MCF 10A (cell line): ENCODE measurements around the gene CACNA1D. TPM values are rescaled to one million over a fixed set of nuclear protein-coding genes. Genes with fewer than 3 reads are reported as not detected.

Source experiments
- BruUV-seq: library from RNA; stranded (reverse); fragments of 400-500 nt; replicated peaks from 2 replicates; lab custom pipeline; 2021; lab: Mats Ljungman, UMichigan
- CTCF ChIA-PET: fragments of 300-600 bp; sonication (Branson Sonifier 250); formaldehyde crosslinking; extraction: SDS; loops from one replicate; lab custom pipeline; 2021; ENCODE audit warnings: antibody characterized with exemption, inconsistent platforms; lab: Yijun Ruan, JAX
- POLR2A ChIA-PET: fragments of 300-600, 350-650 bp; sonication (Branson Sonifier 250); formaldehyde crosslinking; extraction: SDS; loops from one replicate; lab custom pipeline; 2020; ENCODE audit warnings: antibody characterized with exemption, inconsistent platforms; lab: Yijun Ruan, JAX
- DNase-seq: peaks from one replicate; pipeline ENCODE4 v3.0.0-alpha.2; 2018; ENCODE audit not compliant: unreplicated experiment
- H3K27ac Mint-ChIP-seq: one replicate; pipeline ENCODE4 v1.8.0; 2022; ENCODE audit warnings: mild to moderate bottlenecking, low read depth, mixed read lengths; ENCODE audit not compliant: unreplicated experiment
- H3K27me3 Mint-ChIP-seq: one replicate; pipeline ENCODE4 v1.8.0; 2022; ENCODE audit warnings: mixed read lengths; ENCODE audit not compliant: insufficient read depth, unreplicated experiment
- H3K36me3 Mint-ChIP-seq: one replicate; pipeline ENCODE4 v1.8.0; 2022; ENCODE audit warnings: mild to moderate bottlenecking, moderate library complexity, mixed read lengths; ENCODE audit not compliant: insufficient read depth, unreplicated experiment
- H3K4me1 Mint-ChIP-seq: one replicate; pipeline ENCODE4 v1.8.0; 2022; ENCODE audit warnings: mixed read lengths; ENCODE audit not compliant: insufficient read depth, unreplicated experiment
- H3K4me3 Mint-ChIP-seq: one replicate; pipeline ENCODE4 v1.8.0; 2022; ENCODE audit warnings: mild to moderate bottlenecking, moderate library complexity, mixed read lengths; ENCODE audit not compliant: unreplicated experiment
- H3K9me3 Mint-ChIP-seq: one replicate; pipeline ENCODE4 v1.8.0; 2022; ENCODE audit warnings: mixed read lengths; ENCODE audit not compliant: unreplicated experiment
- intact Hi-C: fragments of 100-400 bp; cut with micrococcal nuclease; formaldehyde crosslinking; loops from 2 replicates; pipeline ENCODE4 v1.14.1; 2022
- total RNA-seq: library from RNA; stranded (reverse); gene quantifications from 2 replicates; pipeline ENCODE4 v1.2.3, GENCODE V29; 2022
- TF ChIP-seq, protein P1 (sequence below): fragments of 200-600 bp; IDR thresholded peaks from one replicate; pipeline ENCODE4 v1.8.0; 2022; ENCODE audit warnings: antibody characterized with exemption, mild to moderate bottlenecking; ENCODE audit not compliant: unreplicated experiment

CACNA1D gene
- total RNA-seq, 1 experiment from 2014 or later, result 0.26 TPM

DNA sequence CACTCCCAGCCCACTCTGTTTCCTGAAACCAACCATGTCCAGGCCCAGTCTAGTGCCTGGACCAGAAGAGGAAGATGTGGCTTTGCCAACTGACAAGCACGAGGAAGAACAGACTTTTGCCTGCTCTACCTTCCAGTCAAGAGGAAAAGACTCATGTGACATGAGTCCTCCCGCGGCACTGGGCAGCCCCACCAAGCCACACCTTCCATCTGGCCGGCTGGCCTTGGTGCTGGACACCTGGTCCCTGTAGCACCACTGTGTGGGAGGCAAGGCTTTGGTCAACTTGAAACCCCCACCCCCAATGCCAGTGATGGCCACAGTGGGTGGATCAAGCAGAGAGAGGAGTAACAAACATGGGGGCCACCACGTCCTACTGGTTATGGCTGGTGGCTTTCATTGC is 339.3 kb downstream of the CACNA1D start:
- intact Hi-C loops, result no loop called here
- H3K27me3 Mint-ChIP-seq, result no peaks in the 10 kb centered on the region
- no peaks in the 10 kb centered on the region for H3K4me1 Mint-ChIP-seq

DNA sequence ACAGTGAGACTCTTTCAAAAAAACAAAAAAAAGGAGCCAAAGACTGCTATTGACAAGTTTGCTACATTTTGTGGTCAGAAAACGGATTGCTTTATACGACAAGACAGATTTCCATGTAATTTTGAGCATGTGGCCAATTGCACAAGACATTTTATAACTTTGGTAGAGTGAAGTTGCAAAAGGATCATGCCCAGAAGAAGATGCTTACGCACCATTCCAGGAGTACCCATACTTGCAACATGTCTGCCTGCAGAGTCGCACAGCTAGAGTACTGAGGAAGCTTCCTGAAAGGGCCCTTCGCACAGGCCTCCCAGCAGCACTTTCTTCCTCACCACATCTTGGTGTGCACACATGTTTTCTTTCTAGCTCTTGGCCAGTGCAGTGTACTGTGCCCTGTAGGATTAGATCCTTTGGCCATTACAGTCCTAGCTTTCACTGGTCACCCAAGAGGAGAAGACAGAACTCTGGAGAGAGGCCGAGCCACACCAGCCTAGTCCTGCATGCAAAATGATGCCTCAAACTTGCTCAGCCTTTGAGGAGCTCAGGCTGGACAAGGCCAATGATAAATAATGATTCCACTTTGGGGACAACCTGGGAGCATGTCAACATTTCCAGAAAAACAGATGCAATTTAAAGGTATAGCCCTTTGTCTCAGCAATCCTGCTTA is 340.2 kb downstream of the CACNA1D start:
- Mint-ChIP-seq H3K4me1 (no peaks in the 10 kb centered on the region), H3K36me3 (no peaks in the 10 kb centered on the region), H3K4me3 (no peak overlapping the region), H3K9me3 (no peaks in the 10 kb centered on the region), H3K27me3 (no peaks in the 10 kb centered on the region), H3K27ac (no peak overlapping the region)
- POLR2A ChIA-PET, result no interaction called here
- BruUV-seq, result no TSS peak
- intact Hi-C loops, result no loop called here
- TF ChIP-seq, protein P1, sequence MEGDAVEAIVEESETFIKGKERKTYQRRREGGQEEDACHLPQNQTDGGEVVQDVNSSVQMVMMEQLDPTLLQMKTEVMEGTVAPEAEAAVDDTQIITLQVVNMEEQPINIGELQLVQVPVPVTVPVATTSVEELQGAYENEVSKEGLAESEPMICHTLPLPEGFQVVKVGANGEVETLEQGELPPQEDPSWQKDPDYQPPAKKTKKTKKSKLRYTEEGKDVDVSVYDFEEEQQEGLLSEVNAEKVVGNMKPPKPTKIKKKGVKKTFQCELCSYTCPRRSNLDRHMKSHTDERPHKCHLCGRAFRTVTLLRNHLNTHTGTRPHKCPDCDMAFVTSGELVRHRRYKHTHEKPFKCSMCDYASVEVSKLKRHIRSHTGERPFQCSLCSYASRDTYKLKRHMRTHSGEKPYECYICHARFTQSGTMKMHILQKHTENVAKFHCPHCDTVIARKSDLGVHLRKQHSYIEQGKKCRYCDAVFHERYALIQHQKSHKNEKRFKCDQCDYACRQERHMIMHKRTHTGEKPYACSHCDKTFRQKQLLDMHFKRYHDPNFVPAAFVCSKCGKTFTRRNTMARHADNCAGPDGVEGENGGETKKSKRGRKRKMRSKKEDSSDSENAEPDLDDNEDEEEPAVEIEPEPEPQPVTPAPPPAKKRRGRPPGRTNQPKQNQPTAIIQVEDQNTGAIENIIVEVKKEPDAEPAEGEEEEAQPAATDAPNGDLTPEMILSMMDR, result no peak
- CTCF ChIA-PET, result no interaction called here
- DNase-seq, result no peak

More for the DNA sequence above, 339.3 kb downstream of the CACNA1D start:
- Mint-ChIP-seq H3K36me3 (no peaks in the 10 kb centered on the region), H3K27ac (no peak overlapping the region), H3K4me3 (no peak overlapping the region), H3K9me3 (no peaks in the 10 kb centered on the region)
- no TSS peak for BruUV-seq
- TF ChIP-seq, protein P1, result no peak
- ChIA-PET CTCF (no interaction called here), POLR2A (no interaction called here)
- no peak for DNase-seq

DNA sequence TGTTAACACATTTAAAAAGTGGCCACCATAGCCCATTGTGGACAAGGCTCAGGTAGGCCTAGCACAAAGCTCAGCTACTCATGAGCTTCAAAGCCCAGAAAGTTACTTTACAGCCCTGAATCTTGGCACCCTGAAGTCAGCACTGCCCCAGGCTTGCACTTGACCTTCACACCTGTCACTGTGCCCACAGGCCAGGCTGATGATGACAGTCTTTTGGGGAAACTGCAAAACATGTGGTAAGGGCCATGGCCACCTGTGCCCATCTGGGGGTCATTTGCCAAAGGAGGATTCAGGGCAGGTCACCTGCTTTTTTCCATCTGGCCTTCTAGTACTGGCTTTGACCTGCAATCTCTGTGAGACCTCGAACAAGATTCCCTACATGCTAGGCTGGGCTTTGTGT is 340.8 kb downstream of the CACNA1D start:
- TF ChIP-seq, protein P1, result no peak
- no peaks in the 10 kb centered on the region for H3K9me3 Mint-ChIP-seq
- no peak overlapping the region for H3K27ac Mint-ChIP-seq
- no peak overlapping the region for H3K4me3 Mint-ChIP-seq
- no peaks in the 10 kb centered on the region for H3K36me3 Mint-ChIP-seq
- BruUV-seq, result no TSS peak
- intact Hi-C loops, result no loop called here
- ChIA-PET POLR2A (no interaction called here), CTCF (interaction anchor here (0.5 to 0.6 kb wide), 2 partner anchors 24 to 154 kb away, joined by 3 to 5 read pairs; no protein-coding TSS in a partner anchor)
- no peaks in the 10 kb centered on the region for H3K27me3 Mint-ChIP-seq
- H3K4me1 Mint-ChIP-seq, result no peaks in the 10 kb centered on the region
- DNase-seq, result no peak

DNA sequence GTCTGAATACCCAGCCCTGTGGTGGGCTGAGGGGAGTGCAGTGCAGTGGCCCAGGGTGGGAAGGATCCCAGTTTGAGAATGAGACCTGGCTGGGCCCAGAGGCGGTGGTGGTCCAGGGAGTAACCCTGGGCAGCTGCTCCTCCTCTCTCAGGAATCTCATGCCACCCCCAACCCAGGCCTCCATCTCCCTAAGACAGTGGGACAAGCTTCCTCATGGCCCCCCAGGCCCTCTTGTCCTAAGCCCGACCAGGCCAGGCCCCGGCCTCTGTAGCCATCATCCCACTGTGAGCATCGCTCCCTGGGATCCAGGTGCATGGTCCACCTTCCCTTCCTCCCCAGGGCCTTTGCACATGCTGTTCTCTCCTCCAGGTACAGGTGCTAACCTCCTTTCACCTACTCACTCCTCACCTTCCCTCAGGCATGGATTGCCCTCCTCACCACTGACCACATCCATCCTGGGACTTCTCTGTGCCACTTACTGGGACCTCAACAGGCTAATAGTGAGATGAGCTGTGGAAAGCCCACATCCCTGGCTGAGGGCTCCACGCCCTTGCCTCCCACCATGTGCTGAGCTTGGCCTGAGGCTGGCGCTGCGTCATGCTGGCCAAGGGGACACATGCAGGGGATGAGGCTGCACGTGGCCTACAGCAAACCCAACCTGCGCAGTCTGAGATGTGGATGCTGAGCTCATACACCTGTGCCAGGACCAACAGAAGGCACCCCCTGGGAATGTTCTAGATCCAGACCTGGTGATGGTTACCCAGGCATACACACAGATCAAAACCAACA is 341.9 kb downstream of the CACNA1D start:
- ChIA-PET CTCF (interaction anchor here (0.5 to 0.9 kb wide), 2 partner anchors 12 to 116 kb away, joined by 3 read pairs; no protein-coding TSS in a partner anchor), POLR2A (no interaction called here)
- intact Hi-C loops, result no loop called here
- TF ChIP-seq, protein P1, result no peak
- no peaks in the 10 kb centered on the region for H3K4me1 Mint-ChIP-seq
- H3K4me3 Mint-ChIP-seq, result no peak overlapping the region
- H3K27ac Mint-ChIP-seq, result no peak overlapping the region
- H3K27me3 Mint-ChIP-seq, result no peaks in the 10 kb centered on the region
- H3K9me3 Mint-ChIP-seq, result no peaks in the 10 kb centered on the region
- no peaks in the 10 kb centered on the region for H3K36me3 Mint-ChIP-seq
- BruUV-seq, result no TSS peak
- no peak for DNase-seq
